ENCODE results near the gene NLGN3. TPM values are rescaled to one million over a fixed set of nuclear protein-coding genes. Genes with fewer than 3 reads are reported as not detected.
A peak's percentile ranks its signal among the peaks of the same experiment; 100 is the strongest.

The NLGN3 gene
- total and polyA plus RNA-seq, 2 donors (not counting 3 experiments of a cell fraction or from before 2014, with no cell fraction given) = 0.37 to 0.40 TPM

DNA sequence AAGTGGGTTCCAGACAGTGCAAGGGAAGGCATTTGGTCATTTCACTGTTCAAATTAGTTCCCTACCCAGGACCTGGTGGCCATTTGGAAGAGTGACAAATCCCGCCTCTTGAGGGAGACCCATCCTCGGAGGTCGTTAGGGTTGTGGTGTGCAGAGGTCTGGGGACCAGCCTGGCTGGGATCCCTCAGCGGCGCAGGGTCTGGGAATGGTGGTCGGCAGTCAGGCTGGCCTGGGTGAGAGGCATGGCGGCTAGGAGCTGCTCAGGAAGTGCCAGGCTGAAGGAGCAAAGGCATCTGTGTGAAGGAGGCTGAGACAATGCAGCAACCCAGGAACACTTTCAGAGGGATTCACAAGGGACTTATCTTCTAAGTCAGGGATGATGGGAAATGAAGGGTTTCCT, 6.7 kb downstream of the NLGN3 start:
- DNase-seq (ENCODE audit: low read depth, low spot score) (no peak), FAIRE-seq (peak; percentile 15)
- intact Hi-C loops (cut with micrococcal nuclease) = no loop called here
- Histone ChIP-seq H3K27ac (ENCODE audit: insufficient read depth, low read depth, low read length) (no peak overlapping the region), H3K9ac (replicated peaks; ENCODE audit: extremely low read depth, insufficient read depth, low read length) (no peak overlapping the region), H3K79me2 (ENCODE audit: control insufficient read depth, insufficient read depth, low read length) (no peaks in the 10 kb centered on the region), H3K4me3 (replicated peaks in 1 of 3; ENCODE audit: insufficient read depth in 1 of 3, low read depth in 1 of 3, low read length in 3 of 3) (no peak overlapping the region), H3K4me2 (ENCODE audit: insufficient read depth, low read length) (no peak overlapping the region), H3K36me3 (ENCODE audit: control insufficient read depth in 2 of 2, extremely low read depth in 1 of 2, insufficient read depth in 2 of 2, low read length in 2 of 2) (no peaks in the 10 kb centered on the region), H3K27me3 (ENCODE audit: control insufficient read depth in 2 of 2, insufficient read depth in 2 of 2, low read length in 2 of 2) (no peaks in the 10 kb centered on the region), H3K9me1 (replicated peaks; ENCODE audit: control insufficient read depth, extremely low read depth, insufficient read depth, low read length) (no peaks in the 10 kb centered on the region), H4K20me1 (replicated peaks; ENCODE audit: control insufficient read depth, extremely low read depth, insufficient read depth, low read length) (no peaks in the 10 kb centered on the region), H3K4me1 (ENCODE audit: control insufficient read depth, extremely low read depth, insufficient read depth, low read length) (no peaks in the 10 kb centered on the region), H3K9me3 (replicated peaks; ENCODE audit: control insufficient read depth, insufficient read depth, low read length) (no peaks in the 10 kb centered on the region), H2AFZ (ENCODE audit: low read depth, low read length) (no peak overlapping the region)
- dilution Hi-C loops (cut with MboI; ENCODE audit: extremely low pct_ligation_motif_present, low sequenced_read_pairs) = no loop called here
- TF ChIP-seq JUN (IDR thresholded peaks at IDR 0.05; ENCODE audit: borderline replicate concordance, insufficient read depth, insufficient read length, low read depth) (no peak), POLR2A (IDR thresholded peaks at IDR 0.05; ENCODE audit: low read depth, low read length) (no peak), POLR2AphosphoS5 (IDR thresholded peaks at IDR 0.05; ENCODE audit: insufficient read depth, low read depth, low read length) (no peak), FOS (IDR thresholded peaks at IDR 0.05; ENCODE audit: borderline replicate concordance, insufficient read depth, low read length) (no peak), GATA2 (IDR thresholded peaks at IDR 0.05; ENCODE audit: insufficient read depth, insufficient read length, low read depth, low read length) (no peak), EZH2 (IDR thresholded peaks at IDR 0.05; ENCODE audit: borderline replicate concordance, low read depth, low read length, severe bottlenecking) (no peak), MYC (IDR thresholded peaks at IDR 0.05; ENCODE audit: low read depth, low read length) (no peak)
- TF ChIP-seq, protein P1, sequence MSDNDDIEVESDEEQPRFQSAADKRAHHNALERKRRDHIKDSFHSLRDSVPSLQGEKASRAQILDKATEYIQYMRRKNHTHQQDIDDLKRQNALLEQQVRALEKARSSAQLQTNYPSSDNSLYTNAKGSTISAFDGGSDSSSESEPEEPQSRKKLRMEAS (IDR thresholded peaks at IDR 0.05; ENCODE audit: insufficient read depth, insufficient read length) = no peak
- TF ChIP-seq, protein P2, sequence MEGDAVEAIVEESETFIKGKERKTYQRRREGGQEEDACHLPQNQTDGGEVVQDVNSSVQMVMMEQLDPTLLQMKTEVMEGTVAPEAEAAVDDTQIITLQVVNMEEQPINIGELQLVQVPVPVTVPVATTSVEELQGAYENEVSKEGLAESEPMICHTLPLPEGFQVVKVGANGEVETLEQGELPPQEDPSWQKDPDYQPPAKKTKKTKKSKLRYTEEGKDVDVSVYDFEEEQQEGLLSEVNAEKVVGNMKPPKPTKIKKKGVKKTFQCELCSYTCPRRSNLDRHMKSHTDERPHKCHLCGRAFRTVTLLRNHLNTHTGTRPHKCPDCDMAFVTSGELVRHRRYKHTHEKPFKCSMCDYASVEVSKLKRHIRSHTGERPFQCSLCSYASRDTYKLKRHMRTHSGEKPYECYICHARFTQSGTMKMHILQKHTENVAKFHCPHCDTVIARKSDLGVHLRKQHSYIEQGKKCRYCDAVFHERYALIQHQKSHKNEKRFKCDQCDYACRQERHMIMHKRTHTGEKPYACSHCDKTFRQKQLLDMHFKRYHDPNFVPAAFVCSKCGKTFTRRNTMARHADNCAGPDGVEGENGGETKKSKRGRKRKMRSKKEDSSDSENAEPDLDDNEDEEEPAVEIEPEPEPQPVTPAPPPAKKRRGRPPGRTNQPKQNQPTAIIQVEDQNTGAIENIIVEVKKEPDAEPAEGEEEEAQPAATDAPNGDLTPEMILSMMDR (IDR thresholded peaks at IDR 0.05; ENCODE audit: extremely low read depth in 1 of 2, insufficient read depth in 1 of 2, low read depth in 1 of 2, low read length in 2 of 2) = no peak
- ChIA-PET POLR2A (no interaction called here), CTCF (no interaction called here)
- no TSS peak for BruUV-seq (replicated peaks)
